Transverse colon (tissue), 4 donors: ENCODE results near the gene GPC5. TPM values are rescaled to one million over a fixed set of nuclear protein-coding genes. Genes with fewer than 3 reads are reported as not detected.

ENCODE experiments used
- DNase-seq: peaks from one replicate; pipeline ENCODE4 v3.0.0-alpha.2; 2019
- H3K27ac ChIP-seq, 4 donors: fragments of 200-600 bp; sonication (generic); 2 replicates each; pipeline ENCODE4 v1.5.1; 2016 to 2018; ENCODE audit warnings: inconsistent platforms in 4 of 4
- H3K27me3 ChIP-seq: fragments of 200-600 bp; sonication (generic); 2 replicates; pipeline ENCODE4 v1.5.1; 2017; ENCODE audit warnings: inconsistent platforms
- H3K36me3 ChIP-seq, 4 donors: fragments of 200-600 bp; sonication (generic); 2 replicates each; pipeline ENCODE4 v1.5.1; 2017 to 2019; ENCODE audit warnings: inconsistent platforms in 4 of 4
- H3K4me1 ChIP-seq, 4 donors: fragments of 200-600 bp; sonication (generic); 2 replicates each; pipeline ENCODE4 v1.5.1; 2017 to 2020; ENCODE audit warnings: inconsistent platforms in 4 of 4
- H3K4me3 ChIP-seq, 4 donors: fragments of 200-600 bp; sonication (generic); 1 replicate in 1 of 4; 2 replicates in 3 of 4; pipeline versions ENCODE4 v1.5.1 to v1.6.1; 2017 to 2019; ENCODE audit warnings: inconsistent platforms in 4 of 4
- H3K9me3 ChIP-seq, 2 donors: fragments of 200-600 bp; sonication (generic); 2 replicates each; pipeline ENCODE4 v1.5.1; 2017 to 2019; ENCODE audit warnings: inconsistent platforms in 2 of 2
- CTCF ChIP-seq, 5 experiments: fragments of 200-600 bp in 3 of 5; fragments of 450-650 bp in 2 of 5; sonication (generic) in 3 of 5; IDR thresholded peaks; 1 replicate in 2 of 5; 2 replicates in 3 of 5; pipeline ENCODE4 v1.5.1; 2016 to 2017; ENCODE audit warnings: antibody characterized with exemption in 5 of 5, inconsistent platforms in 3 of 5, mild to moderate bottlenecking in 2 of 5, moderate library complexity in 1 of 5
- EP300 ChIP-seq: sonication (generic); formaldehyde crosslinking; IDR thresholded peaks from one replicate; pipeline ENCODE4 v1.6.1; 2017; ENCODE audit warnings: antibody characterized with exemption, low read depth
- POLR2A ChIP-seq: fragments of 450-650 bp; IDR thresholded peaks from one replicate; pipeline ENCODE4 v1.6.1; 2016; ENCODE audit warnings: antibody characterized with exemption, mild to moderate bottlenecking, moderate library complexity
- POLR2AphosphoS5 ChIP-seq, 3 donors: sonication (generic); formaldehyde crosslinking; IDR thresholded peaks; one replicate each; pipeline ENCODE4 v1.6.1; 2016; ENCODE audit warnings: antibody characterized with exemption in 3 of 3
- WGBS, 2 donors: methylation state at CpG; one replicate each; pipeline ENCODE4 v1.1.5; 2018; ENCODE audit warnings: low coverage in 1 of 2; 5-methylcytosine and 5-hydroxymethylcytosine counted together
- in situ Hi-C, 4 donors: fragments of 200-750 bp; cut with MboI; loops; one replicate each; pipeline versions ENCODE4 v1.15.0 to v1.15.1; 2017; ENCODE audit warnings: low sequenced_read_pairs in 3 of 4, low pct_ligation_motif_present in 1 of 4, low pct_unique_long_range_greater_than_20kb in 1 of 4
- intact Hi-C: fragments of 100-400 bp; cut with DNase I; formaldehyde crosslinking; loops from one replicate; pipeline ENCODE4 v1.15.1; 2023; ENCODE audit warnings: low total_unique reads
- total RNA-seq, 4 donors: library from RNA; depleted of rRNA; stranded (reverse); fragments of >200 nt; gene quantifications; one replicate each; pipeline ENCODE4 v1.1.0, GENCODE V29; 2016

Gene GPC5
- total RNA-seq, 4 donors from 2014 or later = 0.48 to 1.4 TPM; not detected in 2

GRCh38 chr13:91721413-91721812 is 323.0 kb downstream of the GPC5 start:
- WGBS, 2 donors = 78 to 93% methylated on average over 3 of the region's 3 CpGs
- Histone ChIP-seq H3K36me3 (no peaks in the 10 kb centered on the region), H3K9me3 (no peaks in the 10 kb centered on the region), H3K27me3 (no peaks in the 10 kb centered on the region), H3K4me3 (no peak overlapping the region), H3K4me1 (peaks cover 0 to 3% (median 0%) of the 10 kb centered on the region in 4 donors), H3K27ac (no peak overlapping the region)
- TF ChIP-seq POLR2AphosphoS5 (IDR thresholded peaks at IDR 0.05) (no peak), CTCF (IDR thresholded peaks at IDR 0.05) (no peak)
- in situ Hi-C loops (loop anchor here in 3 of 4 donors (10.0 to 25.0 kb wide), 3 partner anchors 334 to 347 kb away; partner anchors contain the start of gene GPC5 (in 1 of the 3)), intact Hi-C loops (no loop called here)
- DNase-seq = no peak

GRCh38 chr13:91722267-91722884 is 324.0 kb downstream of the GPC5 start:
- H3K9me3 ChIP-seq = no peaks in the 10 kb centered on the region
- H3K27me3 ChIP-seq = no peaks in the 10 kb centered on the region
- 21 to 23% methylated on average over 4 of the region's 4 CpGs for WGBS, 2 donors
- no peak for DNase-seq
- H3K4me1 ChIP-seq = peaks cover 0 to 3% (median 0%) of the 10 kb centered on the region in 4 donors
- intact Hi-C loops = no loop called here
- in situ Hi-C loops = loop anchor here in 3 of 4 donors (10.0 to 25.0 kb wide), 3 partner anchors 335 to 348 kb away; partner anchors contain the start of gene GPC5 (in 1 of the 3)
- no peak overlapping the region for H3K27ac ChIP-seq
- H3K4me3 ChIP-seq = no peak overlapping the region
- H3K36me3 ChIP-seq = no peaks in the 10 kb centered on the region
- TF ChIP-seq CTCF (IDR thresholded peaks at IDR 0.05) = peak; percentile 63 to 70 (median 67)
- TF ChIP-seq POLR2A = no peak

- H3K36me3 ChIP-seq = no peaks in the 10 kb centered on the region
- H3K9me3 ChIP-seq = no peaks in the 10 kb centered on the region
- peaks cover 0 to 3% (median 0%) of the 10 kb centered on the region in 4 donors for H3K4me1 ChIP-seq
- no peaks in the 10 kb centered on the region for H3K27me3 ChIP-seq
- in situ Hi-C loops (loop anchor here in 3 of 4 donors (10.0 to 25.0 kb wide), 3 partner anchors 337 to 350 kb away; partner anchors contain the start of gene GPC5 (in 1 of the 3)), intact Hi-C loops (no loop called here)
- 92 to 100% methylated on average over 1 to 3 of the region's 3 CpGs for WGBS, 2 donors
- TF ChIP-seq CTCF (IDR thresholded peaks at IDR 0.05) = no peak
- TF ChIP-seq EP300 = no peak
- no peak for TF ChIP-seq POLR2A
- DNase-seq = no peak
- no peak overlapping the region for H3K4me3 ChIP-seq
- H3K27ac ChIP-seq = no peak overlapping the region
Observed at GRCh38 chr13:91724591-91724990, 326.2 kb downstream of the GPC5 start.

- intact Hi-C loops (no loop called here), in situ Hi-C loops (loop anchor here in 2 of 4 donors (10.0 kb wide), 2 partner anchors 341 to 351 kb away; no protein-coding TSS in a partner anchor)
- no peak overlapping the region for H3K4me3 ChIP-seq
- TF ChIP-seq POLR2AphosphoS5 (IDR thresholded peaks at IDR 0.05) = no peak
- TF ChIP-seq CTCF (IDR thresholded peaks at IDR 0.05) = no peak
- no peak for TF ChIP-seq EP300
- no peak for TF ChIP-seq POLR2A
- WGBS, 2 donors = 41 to 50% methylated on average over 4 of the region's 4 CpGs
- H3K27me3 ChIP-seq = no peaks in the 10 kb centered on the region
- peaks cover 0 to 3% (median 0%) of the 10 kb centered on the region in 4 donors for H3K4me1 ChIP-seq
- no peaks in the 10 kb centered on the region for H3K9me3 ChIP-seq
- H3K36me3 ChIP-seq = no peaks in the 10 kb centered on the region
- no peak for DNase-seq
- H3K27ac ChIP-seq = no peak overlapping the region
Observed at GRCh38 chr13:91725646-91726045, 327.2 kb downstream of the GPC5 start.
